GM12801 (cell line): ENCODE measurements around the gene TMEM204.

Experiments used
- TF ChIP-seq, protein P1 (sequence below): IDR thresholded peaks from one replicate; pipeline ENCODE4 v1.5.1; 2011; ENCODE audit warnings: control low read depth; ENCODE audit not compliant: insufficient read length; ENCODE audit errors: extremely low read depth

The TMEM204 gene

DNA sequence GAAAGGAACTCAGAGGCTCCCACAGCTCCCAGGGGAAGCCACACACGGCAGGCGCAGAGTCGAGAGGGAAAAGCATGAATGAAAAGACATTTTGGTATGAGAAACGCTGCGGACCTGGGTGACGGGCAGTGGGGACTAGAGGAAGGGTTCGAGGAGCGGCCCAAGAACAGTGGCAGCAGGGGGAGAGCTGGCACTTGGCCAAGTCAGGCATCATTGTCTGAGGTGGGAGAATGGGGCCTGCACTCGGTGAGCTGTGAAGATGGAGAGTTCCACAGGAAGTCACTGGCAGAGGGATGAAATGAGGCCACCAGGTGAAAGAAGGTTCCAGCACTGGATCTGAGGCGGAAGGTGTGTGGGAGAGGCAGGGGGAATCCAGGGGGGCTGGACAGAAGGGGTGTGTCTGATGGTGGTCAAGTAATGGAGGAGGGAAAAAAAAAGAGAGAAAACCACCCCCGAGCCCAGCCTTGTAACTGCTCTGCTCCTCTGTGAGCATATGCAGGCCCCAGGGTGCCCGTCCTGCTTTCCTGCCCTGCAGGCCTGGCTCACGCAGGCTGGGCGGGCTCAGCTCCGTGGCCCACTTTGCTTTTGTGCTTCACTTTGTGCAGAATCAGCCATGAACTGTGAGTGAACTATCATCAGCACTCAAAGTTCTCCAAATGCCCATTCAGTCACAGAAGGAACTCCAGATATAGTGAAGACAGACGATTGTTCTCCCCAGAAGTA is 31.8 kb downstream of the TMEM204 start:
- TF ChIP-seq, protein P1, sequence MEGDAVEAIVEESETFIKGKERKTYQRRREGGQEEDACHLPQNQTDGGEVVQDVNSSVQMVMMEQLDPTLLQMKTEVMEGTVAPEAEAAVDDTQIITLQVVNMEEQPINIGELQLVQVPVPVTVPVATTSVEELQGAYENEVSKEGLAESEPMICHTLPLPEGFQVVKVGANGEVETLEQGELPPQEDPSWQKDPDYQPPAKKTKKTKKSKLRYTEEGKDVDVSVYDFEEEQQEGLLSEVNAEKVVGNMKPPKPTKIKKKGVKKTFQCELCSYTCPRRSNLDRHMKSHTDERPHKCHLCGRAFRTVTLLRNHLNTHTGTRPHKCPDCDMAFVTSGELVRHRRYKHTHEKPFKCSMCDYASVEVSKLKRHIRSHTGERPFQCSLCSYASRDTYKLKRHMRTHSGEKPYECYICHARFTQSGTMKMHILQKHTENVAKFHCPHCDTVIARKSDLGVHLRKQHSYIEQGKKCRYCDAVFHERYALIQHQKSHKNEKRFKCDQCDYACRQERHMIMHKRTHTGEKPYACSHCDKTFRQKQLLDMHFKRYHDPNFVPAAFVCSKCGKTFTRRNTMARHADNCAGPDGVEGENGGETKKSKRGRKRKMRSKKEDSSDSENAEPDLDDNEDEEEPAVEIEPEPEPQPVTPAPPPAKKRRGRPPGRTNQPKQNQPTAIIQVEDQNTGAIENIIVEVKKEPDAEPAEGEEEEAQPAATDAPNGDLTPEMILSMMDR = no peak

DNA sequence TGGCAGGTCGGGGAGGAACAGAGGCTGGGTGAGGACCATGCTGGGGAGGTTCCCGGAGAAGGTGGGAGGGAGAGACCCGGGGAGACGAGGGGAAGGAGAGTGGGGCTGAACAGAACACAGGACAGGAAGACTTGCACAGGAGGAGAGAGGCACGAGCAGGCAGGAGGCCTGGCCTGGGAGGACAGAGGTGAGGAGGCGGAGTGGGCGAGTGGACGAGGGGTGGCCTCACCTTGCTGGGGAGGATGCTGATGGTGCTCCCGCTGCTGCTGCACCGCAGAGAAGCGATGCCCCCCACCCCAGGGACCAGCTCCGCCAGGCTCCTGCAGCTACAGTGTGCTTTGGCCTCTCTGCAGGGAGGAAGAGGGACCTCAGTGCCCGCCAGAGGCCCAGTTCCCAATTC is 34.5 kb downstream of the TMEM204 start:
- TF ChIP-seq, protein P1 = no peak

DNA sequence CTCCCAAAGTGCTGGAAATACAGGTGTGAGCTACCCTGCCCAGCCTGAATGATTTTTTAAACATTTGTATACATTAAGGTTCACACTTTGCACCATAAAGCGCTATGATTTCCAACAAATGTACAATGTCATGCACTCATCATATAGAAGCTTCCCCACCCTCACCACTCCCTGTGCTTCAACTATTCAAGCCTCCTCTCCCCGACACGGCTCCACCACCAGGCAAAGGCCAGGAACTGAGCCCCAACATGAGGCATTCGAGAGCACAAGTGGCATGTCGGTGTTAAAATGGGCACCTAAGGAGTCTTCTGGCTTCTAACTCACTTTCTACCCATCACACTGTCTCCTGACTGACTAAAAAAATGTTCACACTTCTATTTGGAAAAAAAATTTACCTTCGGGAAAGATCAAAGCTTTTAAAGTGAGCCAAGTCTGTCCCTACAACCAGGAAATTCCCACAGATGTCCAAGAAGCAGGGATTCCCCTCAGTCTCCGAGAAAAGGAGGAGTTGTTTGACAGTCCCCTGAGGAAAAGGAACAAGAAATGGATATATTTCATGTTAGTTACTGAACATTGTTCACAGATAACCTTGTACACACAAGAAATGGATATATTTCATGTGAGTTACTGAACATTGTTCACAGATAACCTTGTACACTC is 37.7 kb downstream of the TMEM204 start:
- TF ChIP-seq, protein P1 = no peak

DNA sequence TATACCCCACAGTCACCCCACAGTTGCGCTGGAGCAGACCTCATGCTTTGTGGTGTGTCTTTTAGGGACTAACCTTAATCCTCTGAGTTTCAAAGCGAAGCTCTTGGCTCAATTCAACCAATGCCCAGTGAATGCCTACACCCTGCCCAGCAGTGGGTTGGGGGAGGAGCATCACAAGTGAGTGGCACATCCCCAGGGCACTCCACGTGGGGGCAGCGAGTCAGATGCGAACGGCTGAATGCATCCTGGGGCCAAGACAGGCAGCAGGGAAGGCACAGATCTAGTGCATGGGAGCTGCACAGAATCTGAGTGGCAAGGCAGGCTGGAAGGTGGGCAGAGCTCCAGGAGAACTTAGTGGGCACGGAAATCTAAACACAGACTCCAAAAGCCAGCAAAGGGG is 39.2 kb downstream of the TMEM204 start:
- TF ChIP-seq, protein P1 = no peak

DNA sequence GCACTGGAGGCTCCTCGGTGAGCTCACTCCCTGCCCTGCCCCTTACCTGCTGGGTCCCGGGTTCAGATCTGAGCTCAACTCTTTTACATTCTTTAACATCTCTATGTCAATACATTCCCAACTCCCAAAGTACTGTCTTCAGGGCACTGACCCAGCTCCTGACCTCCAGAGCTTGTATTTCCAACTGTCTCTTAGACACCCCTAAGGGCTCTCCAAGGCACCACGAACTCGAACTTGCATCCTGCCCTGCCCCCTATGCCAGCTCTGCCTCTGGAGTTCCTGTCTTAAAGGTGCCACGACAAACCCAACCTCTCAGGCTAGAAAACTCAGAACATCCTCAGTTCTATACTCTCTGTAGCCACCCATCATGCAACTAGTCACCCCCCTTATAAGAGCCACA is 39.8 kb downstream of the TMEM204 start:
- TF ChIP-seq, protein P1 = no peak

DNA sequence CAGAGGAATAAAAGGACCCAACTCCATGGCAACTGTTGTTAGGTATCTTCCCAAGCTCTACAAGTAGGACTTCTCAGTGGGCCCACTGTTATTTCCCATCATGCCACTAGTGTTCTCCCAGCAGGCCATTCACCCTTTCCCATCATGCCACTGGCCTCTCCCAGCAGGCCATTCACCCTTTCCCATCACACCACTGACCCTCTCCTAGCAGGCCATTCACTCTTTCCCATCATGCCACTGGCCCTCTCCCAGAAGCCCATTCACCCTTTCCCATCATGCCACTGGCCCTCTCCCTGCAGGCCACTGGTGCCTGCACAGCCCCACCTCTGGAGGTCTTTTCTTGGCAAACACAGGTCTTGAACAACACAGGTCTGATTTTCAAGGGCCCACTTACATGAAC is 42.1 kb downstream of the TMEM204 start:
- TF ChIP-seq, protein P1 = no peak

DNA sequence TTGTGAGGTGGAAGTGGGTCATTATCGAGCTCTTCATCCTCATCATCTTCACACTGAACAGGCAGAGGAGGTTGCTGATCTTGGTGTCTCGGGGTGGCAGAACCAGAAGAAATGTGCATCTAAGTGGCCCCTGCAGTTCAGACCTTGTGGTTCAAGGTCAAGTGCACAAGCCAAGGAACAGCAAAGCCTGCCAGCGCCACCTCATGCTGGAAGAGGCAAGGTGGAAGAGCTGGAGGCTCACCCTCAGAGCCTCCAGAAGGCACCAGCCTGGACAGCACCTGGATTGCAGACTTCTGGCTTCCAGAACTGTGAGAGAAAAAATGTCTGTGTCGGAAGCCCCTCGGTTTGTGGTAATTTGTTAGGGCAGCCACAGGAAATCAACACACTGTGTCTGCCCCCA is 45.7 kb downstream of the TMEM204 start:
- TF ChIP-seq, protein P1 = no peak
